GM12865 (cell line): ENCODE measurements around the gene HOXD10.

Source experiments
- DNase-seq: peaks from one replicate; pipeline ENCODE4 v3.0.0; 2010; ENCODE audit warnings: low read depth
- H3K4me3 ChIP-seq: 2 replicates; pipeline ENCODE4 v1.5.1; 2011; ENCODE audit warnings: mild to moderate bottlenecking, low read depth, low read length, control low read depth
- TF ChIP-seq, protein P1 (sequence below): IDR thresholded peaks from 2 replicates; pipeline ENCODE4 v1.5.1; 2011; ENCODE audit warnings: low read length, control low read depth, low read depth, inconsistent platforms; ENCODE audit not compliant: insufficient read depth; ENCODE audit errors: missing control alignments

HOXD10 gene

GRCh38 chr2:176079831-176080539 lies 36.6 kb upstream of the HOXD10 start:
- TF ChIP-seq, protein P1, sequence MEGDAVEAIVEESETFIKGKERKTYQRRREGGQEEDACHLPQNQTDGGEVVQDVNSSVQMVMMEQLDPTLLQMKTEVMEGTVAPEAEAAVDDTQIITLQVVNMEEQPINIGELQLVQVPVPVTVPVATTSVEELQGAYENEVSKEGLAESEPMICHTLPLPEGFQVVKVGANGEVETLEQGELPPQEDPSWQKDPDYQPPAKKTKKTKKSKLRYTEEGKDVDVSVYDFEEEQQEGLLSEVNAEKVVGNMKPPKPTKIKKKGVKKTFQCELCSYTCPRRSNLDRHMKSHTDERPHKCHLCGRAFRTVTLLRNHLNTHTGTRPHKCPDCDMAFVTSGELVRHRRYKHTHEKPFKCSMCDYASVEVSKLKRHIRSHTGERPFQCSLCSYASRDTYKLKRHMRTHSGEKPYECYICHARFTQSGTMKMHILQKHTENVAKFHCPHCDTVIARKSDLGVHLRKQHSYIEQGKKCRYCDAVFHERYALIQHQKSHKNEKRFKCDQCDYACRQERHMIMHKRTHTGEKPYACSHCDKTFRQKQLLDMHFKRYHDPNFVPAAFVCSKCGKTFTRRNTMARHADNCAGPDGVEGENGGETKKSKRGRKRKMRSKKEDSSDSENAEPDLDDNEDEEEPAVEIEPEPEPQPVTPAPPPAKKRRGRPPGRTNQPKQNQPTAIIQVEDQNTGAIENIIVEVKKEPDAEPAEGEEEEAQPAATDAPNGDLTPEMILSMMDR: peak; percentile 29
- no peak overlapping the region for H3K4me3 ChIP-seq

DNA sequence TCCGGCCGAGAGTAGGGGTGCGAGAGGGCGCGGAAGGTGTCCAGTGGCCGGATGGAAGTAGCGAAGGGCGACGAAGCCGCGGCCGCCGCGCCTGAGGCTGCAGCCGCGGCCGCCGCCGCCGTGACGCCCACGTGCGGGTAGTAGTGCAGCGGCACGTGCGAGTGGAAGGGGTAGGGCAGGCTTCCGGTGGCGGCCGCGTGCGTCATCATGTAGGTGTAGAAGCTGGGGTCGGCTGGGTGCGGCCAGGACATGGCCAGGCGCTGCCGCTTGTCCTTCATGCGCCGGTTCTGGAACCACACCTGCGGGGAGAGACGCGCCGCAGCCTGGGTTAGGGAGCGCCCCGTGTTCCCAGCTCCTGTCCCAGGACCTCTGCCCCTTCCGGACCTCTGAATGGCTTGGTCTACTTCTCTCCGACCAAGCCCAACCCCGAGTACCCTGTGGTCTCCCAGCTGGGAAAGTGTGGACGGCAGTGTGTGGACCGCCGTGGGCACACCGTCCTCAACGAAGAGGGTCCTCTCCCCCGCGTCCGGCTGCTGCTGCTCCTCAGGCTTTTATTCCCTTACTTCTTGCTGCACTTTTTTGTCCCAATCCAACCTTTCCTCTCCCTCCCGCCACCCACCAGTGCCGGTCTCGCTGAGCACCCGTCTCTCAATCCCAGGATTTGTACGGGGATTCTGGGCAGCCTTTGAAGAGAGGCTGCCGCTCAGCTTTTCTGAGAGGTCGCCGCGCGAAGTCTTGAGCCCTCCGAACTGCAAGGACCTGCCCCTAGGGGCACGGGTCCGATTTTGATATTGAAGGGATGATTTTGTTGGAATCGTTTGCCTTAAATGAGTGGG lies 35.8 kb upstream of the HOXD10 start:
- TF ChIP-seq, protein P1: no peak
- H3K4me3 ChIP-seq: no peak overlapping the region
- no peak for DNase-seq

More at GRCh38 chr2:176079831-176080539, 36.6 kb upstream of the HOXD10 start:
- peak; percentile 16 for DNase-seq

DNA sequence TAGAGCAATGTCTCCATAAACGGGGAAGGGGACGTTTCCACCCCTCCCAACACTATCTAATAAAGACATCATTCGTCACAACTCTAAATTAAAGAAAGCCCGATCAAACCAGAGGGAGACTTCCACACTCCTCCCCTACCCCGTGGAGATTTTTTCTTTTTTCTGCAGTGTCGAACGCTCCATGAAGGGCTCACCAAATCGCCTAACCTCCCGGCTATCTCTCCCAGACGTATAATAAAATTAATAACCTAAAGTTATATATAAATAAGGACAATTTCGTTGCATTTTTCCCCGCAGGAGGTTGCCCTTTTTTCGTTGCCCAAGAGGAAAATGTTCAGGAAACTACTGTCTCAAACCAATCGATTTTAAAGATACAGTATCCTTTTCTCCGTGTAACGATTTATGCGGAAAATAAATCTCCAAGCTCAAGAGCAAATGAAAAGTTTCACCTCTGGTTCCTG lies 35.2 kb upstream of the HOXD10 start:
- no peak for DNase-seq
- no peak overlapping the region for H3K4me3 ChIP-seq
- TF ChIP-seq, protein P1: no peak

DNA sequence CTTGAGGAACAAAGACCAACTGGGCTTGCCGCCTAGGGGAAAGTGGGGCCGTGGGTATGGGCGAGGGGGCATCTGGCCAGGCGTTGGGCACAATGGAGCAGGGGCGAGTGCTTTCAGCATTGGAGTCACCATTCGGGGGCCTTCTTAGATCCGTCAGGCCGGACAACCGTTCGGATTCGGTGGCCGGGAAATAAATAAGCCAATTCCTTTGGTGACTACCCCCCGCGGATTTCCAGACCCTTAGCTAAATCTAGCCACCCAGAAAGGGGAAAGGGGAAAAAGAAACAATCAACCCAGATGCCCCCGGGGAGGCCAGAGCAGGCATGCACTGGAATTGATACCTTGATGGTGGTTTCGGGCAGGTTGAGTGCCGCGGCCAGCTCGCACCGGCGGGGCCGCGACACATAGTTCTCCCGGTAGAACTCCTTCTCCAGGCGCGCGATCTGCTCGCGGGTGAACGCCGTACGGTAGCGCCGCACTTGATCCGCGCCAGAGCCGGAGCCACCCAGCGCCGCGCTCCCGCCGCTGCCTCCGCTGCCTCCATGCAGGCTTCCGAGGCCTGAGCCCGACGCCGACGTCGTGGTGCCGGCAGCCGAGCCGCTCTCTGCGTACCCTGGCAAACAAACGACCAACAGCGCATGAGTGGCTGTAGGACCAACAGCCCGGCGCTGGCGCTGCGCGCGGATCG lies 34.6 kb upstream of the HOXD10 start:
- H3K4me3 ChIP-seq: no peak overlapping the region
- no peak for DNase-seq
- TF ChIP-seq, protein P1: no peak

DNA sequence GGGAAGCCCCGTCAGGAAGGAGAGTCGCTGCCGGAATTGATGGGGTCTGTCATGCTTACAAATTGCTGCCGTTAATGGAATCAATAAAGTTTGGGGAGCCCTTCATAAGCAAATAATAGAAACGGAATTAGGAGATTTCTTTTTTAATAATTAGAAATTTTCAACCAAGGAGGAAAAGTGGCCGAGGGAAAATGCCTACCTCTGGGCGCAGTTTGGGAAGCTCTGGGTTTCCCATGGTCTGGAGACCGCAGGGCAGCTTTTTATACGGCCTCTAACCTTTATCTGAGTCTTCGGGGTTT lies 34.1 kb upstream of the HOXD10 start:
- TF ChIP-seq, protein P1: no peak
- no peak overlapping the region for H3K4me3 ChIP-seq
- no peak for DNase-seq

GRCh38 chr2:176082824-176083751 lies 33.5 kb upstream of the HOXD10 start:
- H3K4me3 ChIP-seq: no peak overlapping the region
- TF ChIP-seq, protein P1: no peak
- no peak for DNase-seq
